ENCODE results near the gene SND1.

SND1 gene

GRCh38 chr7:128007303-128007680 lies 355.3 kb downstream of the SND1 start:
- DNase-seq: no peak
- H3K79me2 ChIP-seq (ENCODE audit: low read length): peaks cover 77% of the 10 kb centered on the region
- peaks cover 15% of the 10 kb centered on the region for H3F3A ChIP-seq (ENCODE audit: insufficient read depth, low read length)
- TF ChIP-seq, protein P1, sequence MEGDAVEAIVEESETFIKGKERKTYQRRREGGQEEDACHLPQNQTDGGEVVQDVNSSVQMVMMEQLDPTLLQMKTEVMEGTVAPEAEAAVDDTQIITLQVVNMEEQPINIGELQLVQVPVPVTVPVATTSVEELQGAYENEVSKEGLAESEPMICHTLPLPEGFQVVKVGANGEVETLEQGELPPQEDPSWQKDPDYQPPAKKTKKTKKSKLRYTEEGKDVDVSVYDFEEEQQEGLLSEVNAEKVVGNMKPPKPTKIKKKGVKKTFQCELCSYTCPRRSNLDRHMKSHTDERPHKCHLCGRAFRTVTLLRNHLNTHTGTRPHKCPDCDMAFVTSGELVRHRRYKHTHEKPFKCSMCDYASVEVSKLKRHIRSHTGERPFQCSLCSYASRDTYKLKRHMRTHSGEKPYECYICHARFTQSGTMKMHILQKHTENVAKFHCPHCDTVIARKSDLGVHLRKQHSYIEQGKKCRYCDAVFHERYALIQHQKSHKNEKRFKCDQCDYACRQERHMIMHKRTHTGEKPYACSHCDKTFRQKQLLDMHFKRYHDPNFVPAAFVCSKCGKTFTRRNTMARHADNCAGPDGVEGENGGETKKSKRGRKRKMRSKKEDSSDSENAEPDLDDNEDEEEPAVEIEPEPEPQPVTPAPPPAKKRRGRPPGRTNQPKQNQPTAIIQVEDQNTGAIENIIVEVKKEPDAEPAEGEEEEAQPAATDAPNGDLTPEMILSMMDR (IDR thresholded peaks at IDR 0.05; ENCODE audit: low read length): no peak
- TF ChIP-seq EZH2 (optimal IDR thresholded peaks at IDR 0.05; ENCODE audit: low read depth, low read length): no peak
- no peak for TF ChIP-seq EZH2phosphoT487 (IDR thresholded peaks at IDR 0.05; ENCODE audit: low read length)
- no peak overlapping the region for H3K4me2 ChIP-seq (ENCODE audit: low read depth, low read length)
- H2AFZ ChIP-seq (ENCODE audit: low read length): no peak overlapping the region
- no peaks in the 10 kb centered on the region for H3K9me3 ChIP-seq (replicated peaks; ENCODE audit: insufficient read depth, low read length)
- H3K4me3 ChIP-seq (ENCODE audit: low read length): no peak overlapping the region
- no peak overlapping the region for H3K27ac ChIP-seq (ENCODE audit: low read length)
- no peak overlapping the region for H3K9ac ChIP-seq (ENCODE audit: low read length)
- H3K36me3 ChIP-seq (replicated peaks; ENCODE audit: insufficient read depth, low read length): no peaks in the 10 kb centered on the region; the same call in 1 of the 2 replicates
- no peaks in the 10 kb centered on the region for H3K9me2 ChIP-seq (replicated peaks; ENCODE audit: insufficient read depth, low read length)
- H4K20me1 ChIP-seq (ENCODE audit: insufficient read depth, low read length): no peaks in the 10 kb centered on the region; the same call in 1 of the 2 replicates
- peaks cover 22% of the 10 kb centered on the region for H3K4me1 ChIP-seq (ENCODE audit: low read length)
- H3K27me3 ChIP-seq (replicated peaks; ENCODE audit: insufficient read depth, low read length): no peaks in the 10 kb centered on the region

- H4K20me1 ChIP-seq (ENCODE audit: insufficient read depth, low read length): no peaks in the 10 kb centered on the region; the same call in 1 of the 2 replicates
- no peaks in the 10 kb centered on the region for H3K9me3 ChIP-seq (replicated peaks; ENCODE audit: insufficient read depth, low read length)
- peaks cover 14% of the 10 kb centered on the region for H3K4me1 ChIP-seq (ENCODE audit: low read length)
- no peak overlapping the region for H3K27ac ChIP-seq (ENCODE audit: low read length)
- H3K79me2 ChIP-seq (ENCODE audit: low read length): peaks cover 83% of the 10 kb centered on the region
- no peak overlapping the region for H3K9ac ChIP-seq (ENCODE audit: low read length)
- no peak overlapping the region for H3K4me3 ChIP-seq (ENCODE audit: low read length)
- no peak overlapping the region for H3K4me2 ChIP-seq (ENCODE audit: low read depth, low read length)
- TF ChIP-seq, protein P1 (IDR thresholded peaks at IDR 0.05; ENCODE audit: low read length): no peak
- TF ChIP-seq EZH2 (optimal IDR thresholded peaks at IDR 0.05; ENCODE audit: low read depth, low read length): no peak
- TF ChIP-seq EZH2phosphoT487 (IDR thresholded peaks at IDR 0.05; ENCODE audit: low read length): no peak
- H3K27me3 ChIP-seq (replicated peaks; ENCODE audit: insufficient read depth, low read length): no peaks in the 10 kb centered on the region
- peaks cover 7% of the 10 kb centered on the region for H3F3A ChIP-seq (ENCODE audit: insufficient read depth, low read length)
- H2AFZ ChIP-seq (ENCODE audit: low read length): no peak overlapping the region
- no peaks in the 10 kb centered on the region; the same call in 1 of the 2 replicates for H3K36me3 ChIP-seq (replicated peaks; ENCODE audit: insufficient read depth, low read length)
- no peaks in the 10 kb centered on the region for H3K9me2 ChIP-seq (replicated peaks; ENCODE audit: insufficient read depth, low read length)
- no peak for DNase-seq
These were observed 356.1 kb downstream of the SND1 start for GRCh38 chr7:128008141-128008540.

- no peak overlapping the region for H3K27ac ChIP-seq (ENCODE audit: low read length)
- peaks cover 86% of the 10 kb centered on the region for H3K79me2 ChIP-seq (ENCODE audit: low read length)
- no peaks in the 10 kb centered on the region; the same call in 1 of the 2 replicates for H3K36me3 ChIP-seq (replicated peaks; ENCODE audit: insufficient read depth, low read length)
- no peak overlapping the region for H3K9ac ChIP-seq (ENCODE audit: low read length)
- no peak for DNase-seq
- H4K20me1 ChIP-seq (ENCODE audit: insufficient read depth, low read length): no peaks in the 10 kb centered on the region; the same call in 1 of the 2 replicates
- no peak overlapping the region for H3K4me3 ChIP-seq (ENCODE audit: low read length)
- no peaks in the 10 kb centered on the region for H3K9me3 ChIP-seq (replicated peaks; ENCODE audit: insufficient read depth, low read length)
- no peaks in the 10 kb centered on the region for H3K9me2 ChIP-seq (replicated peaks; ENCODE audit: insufficient read depth, low read length)
- H3K4me1 ChIP-seq (ENCODE audit: low read length): peaks cover 8% of the 10 kb centered on the region
- no peaks in the 10 kb centered on the region for H3K27me3 ChIP-seq (replicated peaks; ENCODE audit: insufficient read depth, low read length)
- H3F3A ChIP-seq (ENCODE audit: insufficient read depth, low read length): peaks cover 1% of the 10 kb centered on the region
- no peak overlapping the region for H2AFZ ChIP-seq (ENCODE audit: low read length)
- H3K4me2 ChIP-seq (ENCODE audit: low read depth, low read length): no peak overlapping the region
- TF ChIP-seq EZH2 (optimal IDR thresholded peaks at IDR 0.05; ENCODE audit: low read depth, low read length) (no peak), EZH2phosphoT487 (IDR thresholded peaks at IDR 0.05; ENCODE audit: low read length) (no peak)
- TF ChIP-seq, protein P1 (IDR thresholded peaks at IDR 0.05; ENCODE audit: low read length): no peak
These were observed 356.8 kb downstream of the SND1 start for GRCh38 chr7:128008744-128009143.

All from MM.1S (cell line).